ENCODE measurements around the gene SNCB.

GRCh38 chr5:176621661-176622079 is 8.7 kb downstream of the SNCB start:
- TF ChIP-seq CTCF (IDR thresholded peaks at IDR 0.05) (no peak), EZH2phosphoT487 (IDR thresholded peaks at IDR 0.05) (no peak)
